KOPT-K1 (cell line): ENCODE data around the gene BEND7.

Experiments used
- H3K27ac ChIP-seq: fragments of 200-600 bp; sonication (generic); 2 replicates; pipeline ENCODE4 v1.5.1; 2016; ENCODE audit warnings: antibody characterized with exemption, mild to moderate bottlenecking, low read depth, low read length; ENCODE audit not compliant: poor library complexity, severe bottlenecking
- H3K36me3 ChIP-seq: fragments of 200-600 bp; sonication (generic); 2 replicates; pipeline ENCODE4 v1.5.1; 2017; ENCODE audit warnings: antibody characterized with exemption, mild to moderate bottlenecking, low read length, moderate library complexity; ENCODE audit not compliant: insufficient read depth
- H3K9me3 ChIP-seq: fragments of 200-600 bp; sonication (generic); 2 replicates; pipeline ENCODE4 v1.5.1; 2017; ENCODE audit warnings: antibody characterized with exemption, low read length, mild to moderate bottlenecking; ENCODE audit not compliant: insufficient read depth, poor library complexity, severe bottlenecking

The BEND7 gene

DNA sequence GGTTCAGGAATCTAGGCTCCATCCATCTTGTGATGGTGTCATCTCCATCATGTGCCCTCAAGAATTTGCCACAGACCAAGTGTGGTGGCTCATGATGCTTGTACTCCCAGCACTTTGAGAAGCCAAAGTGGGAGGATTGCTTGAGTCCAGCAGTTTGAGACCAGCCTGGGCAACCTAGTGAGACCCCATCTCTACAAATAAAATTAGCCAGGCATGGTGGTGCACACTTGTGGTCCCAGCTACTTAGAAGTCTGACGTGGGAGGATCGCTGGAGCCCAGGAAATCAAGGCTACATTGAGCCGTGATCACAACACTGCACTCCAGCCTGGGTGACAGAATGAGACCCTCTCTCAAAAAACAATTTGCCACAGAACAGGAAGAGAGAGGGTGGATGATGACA, 127.7 kb downstream of the BEND7 start:
- no peaks in the 10 kb centered on the region for H3K36me3 ChIP-seq
- peaks cover 5% of the 10 kb centered on the region for H3K9me3 ChIP-seq
- H3K27ac ChIP-seq, result no peak overlapping the region

DNA sequence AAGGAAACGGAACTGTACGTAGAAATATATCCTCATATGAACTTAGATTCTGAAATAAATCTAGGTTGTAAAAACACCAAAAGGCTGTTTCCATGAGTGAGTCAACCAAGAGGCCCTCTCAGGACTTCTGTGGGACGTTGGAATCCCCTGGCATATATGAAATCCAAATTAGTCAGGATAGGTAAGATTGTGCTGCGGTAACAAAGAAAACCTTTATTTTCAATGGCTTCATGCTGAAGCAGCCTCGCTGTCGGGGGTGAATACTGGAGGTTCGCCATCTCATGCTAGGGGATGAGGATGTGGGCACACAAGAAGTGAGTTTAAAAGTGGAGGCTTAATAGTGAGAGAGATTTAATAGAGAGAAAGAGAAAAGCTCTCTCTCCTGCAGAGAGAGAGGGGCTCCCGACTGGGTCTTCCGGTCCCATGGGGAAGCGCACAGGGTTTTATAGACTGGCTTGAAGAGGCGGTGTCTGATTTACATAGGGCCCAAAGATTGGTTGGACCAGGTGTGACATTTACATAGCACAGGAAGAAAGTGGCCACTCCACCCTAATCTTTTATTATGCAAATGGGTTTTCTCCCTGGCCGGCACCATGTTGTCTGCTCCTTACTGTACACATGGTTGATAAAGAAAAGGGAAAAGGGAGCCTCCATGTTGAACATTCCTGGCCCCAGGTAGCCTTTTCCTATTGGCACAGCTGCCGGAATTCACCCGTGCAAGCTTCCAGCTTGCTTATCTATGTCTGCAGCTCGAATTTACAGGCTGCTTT, 128.4 kb downstream of the BEND7 start:
- Histone ChIP-seq H3K36me3 (no peaks in the 10 kb centered on the region), H3K9me3 (peaks cover 5% of the 10 kb centered on the region), H3K27ac (no peak overlapping the region)

DNA sequence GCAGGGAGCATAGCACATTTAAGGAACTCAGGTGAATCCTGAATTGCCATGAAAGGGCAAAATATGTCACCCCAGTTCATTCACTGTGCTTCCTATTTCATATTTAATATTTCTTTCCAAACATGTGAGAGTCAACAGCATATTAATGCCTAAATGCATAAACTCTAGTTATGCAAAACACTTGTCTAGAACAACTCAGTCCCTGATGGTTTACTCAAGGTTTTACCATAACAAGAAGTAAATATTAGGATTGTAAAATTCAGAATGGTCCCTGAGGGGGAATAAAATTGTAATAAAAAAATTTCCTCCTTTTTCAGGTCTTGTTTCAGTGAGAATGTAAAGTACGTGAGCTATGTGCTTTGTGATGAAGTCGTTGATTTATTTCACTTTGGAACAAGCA, 129.1 kb downstream of the BEND7 start:
- H3K9me3 ChIP-seq, result peaks cover 5% of the 10 kb centered on the region
- H3K27ac ChIP-seq, result no peak overlapping the region
- H3K36me3 ChIP-seq, result no peaks in the 10 kb centered on the region

DNA sequence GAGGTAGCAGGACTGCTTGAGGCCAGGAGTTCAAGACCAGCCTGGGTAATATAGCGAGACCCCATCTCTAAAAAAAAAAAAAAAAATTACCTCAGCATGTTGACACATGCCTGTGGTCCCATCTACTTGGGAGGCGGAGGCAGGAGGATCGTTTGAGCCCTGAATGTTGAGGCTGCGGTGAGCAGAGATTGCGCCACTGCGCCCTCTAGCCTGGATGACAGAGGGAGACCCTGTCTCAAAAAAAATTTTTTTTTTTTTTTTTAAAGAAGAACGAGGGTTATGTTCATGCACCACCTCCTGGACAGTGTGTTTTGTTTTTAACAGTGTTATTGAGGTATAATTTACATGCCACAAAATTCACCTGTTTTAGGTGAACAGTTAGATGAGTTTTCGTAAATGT, 129.6 kb downstream of the BEND7 start:
- Histone ChIP-seq H3K36me3 (no peaks in the 10 kb centered on the region), H3K9me3 (peaks cover 5% of the 10 kb centered on the region), H3K27ac (no peak overlapping the region)

GRCh38 chr10:13397052-13397451, 131.8 kb downstream of the BEND7 start:
- H3K9me3 ChIP-seq, result peaks cover 5% of the 10 kb centered on the region
- no peak overlapping the region for H3K27ac ChIP-seq
- no peaks in the 10 kb centered on the region for H3K36me3 ChIP-seq

DNA sequence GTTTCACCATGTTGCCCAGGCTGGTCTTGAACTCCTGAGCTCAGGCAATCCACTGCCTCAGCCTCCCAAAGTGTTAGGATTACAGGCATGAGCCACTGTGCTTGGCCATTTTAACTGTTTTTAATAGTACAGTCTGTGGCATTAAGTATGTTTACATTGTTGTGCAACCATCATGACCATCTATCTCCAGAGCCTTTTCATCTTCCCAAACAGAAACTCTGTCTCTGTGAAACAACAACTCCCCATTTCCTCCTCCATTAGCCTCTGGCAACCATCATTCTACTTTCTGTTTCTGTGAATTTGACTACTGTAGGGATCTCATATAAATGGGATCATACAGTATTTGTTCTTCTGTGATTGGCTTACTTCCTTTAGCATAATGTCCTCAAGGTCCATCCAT, 132.4 kb downstream of the BEND7 start:
- peaks cover 5% of the 10 kb centered on the region for H3K9me3 ChIP-seq
- H3K27ac ChIP-seq, result no peak overlapping the region
- H3K36me3 ChIP-seq, result no peaks in the 10 kb centered on the region

DNA sequence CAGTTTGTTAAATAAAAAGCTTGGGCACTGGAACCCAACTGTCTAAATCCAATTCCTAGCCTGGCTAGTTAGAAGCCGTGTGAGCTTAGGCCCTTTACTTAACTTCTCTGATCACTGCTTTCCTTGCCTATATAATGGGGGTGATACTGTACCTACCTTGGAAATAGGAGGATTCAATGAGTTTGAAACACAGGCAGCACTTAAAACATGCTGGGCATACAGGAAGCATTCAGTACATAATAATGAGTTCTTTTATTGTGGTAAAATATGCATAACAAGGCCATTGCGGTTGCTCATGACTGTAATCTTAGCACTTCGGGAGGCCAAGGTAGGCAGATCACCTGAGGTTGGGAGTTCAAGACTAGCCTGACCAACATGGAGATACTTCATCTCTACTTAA, 133.3 kb downstream of the BEND7 start:
- Histone ChIP-seq H3K36me3 (no peaks in the 10 kb centered on the region), H3K27ac (no peak overlapping the region)

DNA sequence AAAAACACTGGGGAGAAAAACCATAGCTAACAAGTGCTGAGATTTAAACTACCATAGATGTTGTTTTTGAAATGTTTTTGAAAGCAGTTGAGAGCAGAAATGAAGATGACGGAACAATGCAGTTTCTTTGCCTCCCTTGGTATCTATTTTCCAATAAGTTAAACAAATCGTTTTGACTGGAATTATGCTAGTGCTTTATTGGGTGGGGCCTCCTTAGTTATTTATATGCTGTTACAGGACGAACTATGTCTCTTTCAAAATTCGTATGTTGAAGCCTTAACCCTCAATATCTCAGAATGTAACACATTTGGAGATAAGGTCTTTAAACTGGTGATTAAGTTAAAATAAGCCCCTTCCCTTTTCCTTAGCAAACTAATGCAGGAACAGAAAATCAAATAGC, 135.2 kb downstream of the BEND7 start:
- Histone ChIP-seq H3K36me3 (no peaks in the 10 kb centered on the region), H3K27ac (no peak overlapping the region), H3K9me3 (no peaks in the 10 kb centered on the region)

More for the DNA sequence above, 133.3 kb downstream of the BEND7 start:
- peaks cover 5% of the 10 kb centered on the region for H3K9me3 ChIP-seq

DNA sequence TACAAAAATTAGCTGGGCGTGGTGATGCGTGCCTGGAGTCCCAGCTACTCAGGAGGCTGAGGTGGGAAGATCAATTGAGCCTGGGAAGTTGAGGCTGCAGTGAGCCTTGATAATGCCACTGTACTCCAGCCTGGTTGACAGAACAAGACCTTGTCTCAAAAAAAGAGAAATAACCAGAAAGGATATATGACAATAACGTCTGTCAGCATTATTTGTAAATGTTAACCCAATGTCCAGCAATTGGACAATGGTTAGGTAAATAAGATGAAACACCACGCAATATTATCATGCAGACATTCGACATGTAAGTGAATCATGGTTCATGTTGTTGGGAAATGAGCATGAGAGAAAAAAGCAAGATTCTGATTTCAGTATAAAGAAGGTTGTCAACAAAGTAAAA, 136.1 kb downstream of the BEND7 start:
- Histone ChIP-seq H3K36me3 (no peaks in the 10 kb centered on the region), H3K9me3 (no peaks in the 10 kb centered on the region), H3K27ac (no peak overlapping the region)
